ENCODE data around the gene SLC23A2.
A peak's percentile ranks its signal among the peaks of the same experiment; 100 is the strongest.

SLC23A2 gene

GRCh38 chr20:4916971-4917881 lies 84.1 kb downstream of the SLC23A2 start:
- H3K27ac ChIP-seq = no peak overlapping the region
- no peak overlapping the region for H3K4me3 ChIP-seq

- Histone ChIP-seq H3K27ac (no peak overlapping the region), H3K4me3 (no peak overlapping the region)
Observed at GRCh38 chr20:4913147-4913546, 88.2 kb downstream of the SLC23A2 start.

GRCh38 chr20:4912380-4913142 lies 88.7 kb downstream of the SLC23A2 start:
- H3K4me3 ChIP-seq = no peak overlapping the region
- no peak overlapping the region for H3K27ac ChIP-seq

- Histone ChIP-seq H3K4me3 (no peak overlapping the region), H3K27ac (no peak overlapping the region)
Observed at GRCh38 chr20:4910951-4911350, 90.4 kb downstream of the SLC23A2 start.

- no peak overlapping the region for H3K4me3 ChIP-seq
- H3K27ac ChIP-seq = no peak overlapping the region
Observed at GRCh38 chr20:4905613-4906012, 95.7 kb downstream of the SLC23A2 start.

GRCh38 chr20:4905195-4905594 lies 96.1 kb downstream of the SLC23A2 start:
- Histone ChIP-seq H3K4me3 (no peak overlapping the region), H3K27ac (no peak overlapping the region)

GRCh38 chr20:4904127-4904860 lies 97.0 kb downstream of the SLC23A2 start:
- Histone ChIP-seq H3K4me3 (no peak overlapping the region), H3K27ac (peak overlapping the region in 1 of 21 experiments; percentile 12)

GRCh38 chr20:4902788-4903187 lies 98.5 kb downstream of the SLC23A2 start:
- no peak overlapping the region for H3K4me3 ChIP-seq
- no peak overlapping the region for H3K27ac ChIP-seq

GRCh38 chr20:4901031-4901818 lies 100.1 kb downstream of the SLC23A2 start:
- Histone ChIP-seq H3K4me3 (no peak overlapping the region), H3K27ac (no peak overlapping the region)

GRCh38 chr20:4898282-4899244 lies 102.7 kb downstream of the SLC23A2 start:
- Histone ChIP-seq H3K4me3 (no peak overlapping the region), H3K27ac (peak overlapping the region in 14 of 21 experiments; percentile 8 to 65 (median 36))

- H3K4me3 ChIP-seq = no peak overlapping the region
- peak overlapping the region in 3 of 21 experiments; percentile 8 to 28 (median 10) for H3K27ac ChIP-seq
Observed at GRCh38 chr20:4897600-4897999, 103.7 kb downstream of the SLC23A2 start.

- H3K27ac ChIP-seq = no peak overlapping the region
Observed at GRCh38 chr20:4896971-4897497, 104.3 kb downstream of the SLC23A2 start.

GRCh38 chr20:4896119-4896702 lies 105.1 kb downstream of the SLC23A2 start:
- Histone ChIP-seq H3K27ac (no peak overlapping the region), H3K4me3 (no peak overlapping the region)

More at GRCh38 chr20:4896971-4897497, 104.3 kb downstream of the SLC23A2 start:
- H3K4me3 ChIP-seq = no peak overlapping the region

GRCh38 chr20:4894981-4895381 lies 106.3 kb downstream of the SLC23A2 start:
- Histone ChIP-seq H3K4me3 (no peak overlapping the region), H3K27ac (no peak overlapping the region)

GRCh38 chr20:4894409-4894808 lies 106.9 kb downstream of the SLC23A2 start:
- no peak overlapping the region for H3K4me3 ChIP-seq
- no peak overlapping the region for H3K27ac ChIP-seq

GRCh38 chr20:4893709-4894108 lies 107.6 kb downstream of the SLC23A2 start:
- Histone ChIP-seq H3K27ac (no peak overlapping the region), H3K4me3 (no peak overlapping the region)

GRCh38 chr20:4891997-4892396 lies 109.3 kb downstream of the SLC23A2 start:
- no peak overlapping the region for H3K27ac ChIP-seq
- H3K4me3 ChIP-seq = no peak overlapping the region
